ENCODE measurements around the gene ZCCHC7. TPM values are rescaled to one million over a fixed set of nuclear protein-coding genes. Genes with fewer than 3 reads are reported as not detected.

Gene ZCCHC7
- total RNA-seq, 1 experiment from 2014 or later = 31.2 TPM

GRCh38 chr9:37206121-37206620 lies 85.8 kb downstream of the ZCCHC7 start:
- no peak for DNase-seq (ENCODE audit: low read depth, low spot score)
- intact Hi-C loops (cut with micrococcal nuclease) = no loop called here
- no peaks in the 10 kb centered on the region for H3K9me3 ChIP-seq (ENCODE audit: control insufficient read depth in 1 of 2, insufficient read depth in 1 of 2, low read depth in 1 of 2, low read length in 2 of 2)
- ChIA-PET POLR2A (interaction anchor here (0.7 kb wide), 2 partner anchors 9 to 181 kb away, joined by 3 read pairs; no protein-coding TSS in a partner anchor), CTCF (no interaction called here), RAD21 (ENCODE audit: low non-redundant PET in 1 of 2, low total read pairs in 2 of 2, uncharacterized antibody in 2 of 2, unreplicated experiment in 2 of 2) (no interaction called here)
- ATAC-seq = no peak
- H3K27ac ChIP-seq (ENCODE audit: low read depth, low read length) = no peak overlapping the region
- no peaks in the 10 kb centered on the region; the same call in 1 of the 2 replicates for H4K20me1 ChIP-seq (ENCODE audit: insufficient read depth)
- BruUV-seq (replicated peaks) = no TSS peak
- no peak overlapping the region for H3K9ac ChIP-seq (ENCODE audit: low read length)
- no peaks in the 10 kb centered on the region for H3K27me3 ChIP-seq (ENCODE audit: insufficient read depth, low read length)
- H3K36me3 ChIP-seq (ENCODE audit: control insufficient read depth in 1 of 2, insufficient read depth in 2 of 2, low read length in 2 of 2) = no peaks in the 10 kb centered on the region
- H3K9me2 ChIP-seq (ENCODE audit: insufficient read depth) = no peaks in the 10 kb centered on the region
- no peak overlapping the region for H3K4me2 ChIP-seq (ENCODE audit: low read length)
- no peaks in the 10 kb centered on the region for H3K4me1 ChIP-seq (ENCODE audit: control insufficient read depth in 1 of 2, insufficient read depth in 2 of 2, low read length in 2 of 2)
- TF ChIP-seq CBX3 (IDR thresholded peaks at IDR 0.05; ENCODE audit: low read depth) (no peak), TCF7L2 (IDR thresholded peaks at IDR 0.05; ENCODE audit: borderline replicate concordance, extremely low read depth, insufficient read depth, insufficient read length) (no peak), CTCF (IDR thresholded peaks at IDR 0.05 in 2 of 3, conservative IDR thresholded peaks at IDR 0.05 in 1 of 3; ENCODE audit: borderline replicate concordance in 1 of 3, insufficient read depth in 1 of 3, low read depth in 2 of 3, low read length in 2 of 3) (no peak), ELF1 (IDR thresholded peaks at IDR 0.05; ENCODE audit: borderline replicate concordance, low read depth) (no peak), SIN3A (IDR thresholded peaks at IDR 0.05; ENCODE audit: low read depth) (no peak), SP1 (IDR thresholded peaks at IDR 0.05; ENCODE audit: low read depth) (no peak), ZBTB33 (IDR thresholded peaks at IDR 0.05; ENCODE audit: extremely low read depth, insufficient replicate concordance, low read length) (no peak), ZNF274 (IDR thresholded peaks at IDR 0.05; ENCODE audit: low read depth, low read length) (no peak), CEBPB (IDR thresholded peaks at IDR 0.05; ENCODE audit: low read depth) (no peak), EZH2phosphoT487 (IDR thresholded peaks at IDR 0.05; ENCODE audit: borderline replicate concordance) (no peak)
- no peak overlapping the region for H3K4me3 ChIP-seq (replicated peaks in 1 of 2; ENCODE audit: low read depth in 1 of 2, low read length in 2 of 2)
- H2AFZ ChIP-seq (ENCODE audit: low read depth, low read length, poor library complexity, severe bottlenecking) = no peak overlapping the region
- peaks cover 33% of the 10 kb centered on the region for H3K79me2 ChIP-seq (ENCODE audit: insufficient read depth, low read length)

All from HCT116 (cell line).